HepG2 (cell line): ENCODE results near the gene SLC35F3.

Experiments
- RBFOX2 ChIP-seq: fragments of 200-400 bp; formaldehyde crosslinking; IDR thresholded peaks from 2 replicates; pipeline ENCODE4 v1.6.1; 2017; ENCODE audit warnings: low read depth, mild to moderate bottlenecking, low read length
- TF ChIP-seq, protein P1 (sequence below): sonication (generic); formaldehyde crosslinking; conservative IDR thresholded peaks from 2 replicates; pipeline ENCODE4 v1.4.0; 2020; ENCODE audit warnings: missing genetic modification reagents

DNA sequence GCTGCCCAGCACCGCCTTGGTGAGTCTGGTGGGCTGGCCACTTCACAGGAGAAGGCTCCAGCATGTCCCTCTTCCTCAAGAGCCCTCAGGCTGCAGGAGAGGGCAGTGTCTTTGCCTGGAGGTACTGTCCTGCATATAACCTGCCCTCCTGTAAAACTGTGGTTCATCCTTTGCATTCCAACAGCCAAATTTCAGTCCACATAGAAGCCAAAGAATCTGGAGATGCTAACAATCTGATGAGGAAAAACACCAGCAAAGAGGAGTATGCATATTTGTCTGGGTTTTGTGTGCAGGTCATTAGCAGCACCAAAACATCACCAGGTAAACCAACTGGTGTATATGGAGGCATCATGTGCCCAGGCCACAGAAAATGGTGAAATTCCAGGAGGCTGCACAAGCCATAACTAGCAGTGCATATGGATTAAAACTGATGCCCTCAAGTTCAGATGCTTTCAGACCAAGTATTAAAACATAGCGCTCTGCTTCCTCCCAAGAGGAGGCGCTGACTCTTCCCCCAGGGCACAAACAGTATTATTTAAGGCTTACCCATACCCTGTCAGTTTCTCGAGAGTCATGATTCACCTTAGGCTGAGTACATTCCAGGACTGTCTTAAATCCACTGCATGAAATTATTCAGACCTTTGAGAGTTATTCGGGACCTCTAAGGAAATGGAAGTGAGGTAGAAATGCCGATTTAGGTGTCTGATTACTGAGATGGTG lies 318.2 kb downstream of the SLC35F3 start:
- TF ChIP-seq, protein P1, sequence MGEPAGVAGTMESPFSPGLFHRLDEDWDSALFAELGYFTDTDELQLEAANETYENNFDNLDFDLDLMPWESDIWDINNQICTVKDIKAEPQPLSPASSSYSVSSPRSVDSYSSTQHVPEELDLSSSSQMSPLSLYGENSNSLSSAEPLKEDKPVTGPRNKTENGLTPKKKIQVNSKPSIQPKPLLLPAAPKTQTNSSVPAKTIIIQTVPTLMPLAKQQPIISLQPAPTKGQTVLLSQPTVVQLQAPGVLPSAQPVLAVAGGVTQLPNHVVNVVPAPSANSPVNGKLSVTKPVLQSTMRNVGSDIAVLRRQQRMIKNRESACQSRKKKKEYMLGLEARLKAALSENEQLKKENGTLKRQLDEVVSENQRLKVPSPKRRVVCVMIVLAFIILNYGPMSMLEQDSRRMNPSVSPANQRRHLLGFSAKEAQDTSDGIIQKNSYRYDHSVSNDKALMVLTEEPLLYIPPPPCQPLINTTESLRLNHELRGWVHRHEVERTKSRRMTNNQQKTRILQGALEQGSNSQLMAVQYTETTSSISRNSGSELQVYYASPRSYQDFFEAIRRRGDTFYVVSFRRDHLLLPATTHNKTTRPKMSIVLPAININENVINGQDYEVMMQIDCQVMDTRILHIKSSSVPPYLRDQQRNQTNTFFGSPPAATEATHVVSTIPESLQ (CRISPR knock-in tag), result no peak
- TF ChIP-seq RBFOX2, result no peak
